ENCODE data around the gene AFG3L2.

GRCh38 chr18:12338382-12338781 is 38.6 kb downstream of the AFG3L2 start:
- TF ChIP-seq CTCF (IDR thresholded peaks at IDR 0.05) (no peak), EP300 (IDR thresholded peaks at IDR 0.05) (no peak)

Data from sigmoid colon (tissue), 4 donors.